PC-9 (cell line): ENCODE data around the gene ALCAM.

Experiments used
- EZH2 ChIP-seq: fragments of 200-600 bp; sonication (generic); IDR thresholded peaks from 2 replicates; pipeline ENCODE4 v1.8.0; 2017; ENCODE audit warnings: antibody characterized with exemption, low read depth
- TF ChIP-seq, protein P1 (sequence below): fragments of 200-600 bp; sonication (generic); conservative IDR thresholded peaks from 2 replicates; pipeline ENCODE4 v1.6.1; 2017; ENCODE audit warnings: mixed run types, antibody characterized with exemption, mild to moderate bottlenecking, moderate library complexity

DNA sequence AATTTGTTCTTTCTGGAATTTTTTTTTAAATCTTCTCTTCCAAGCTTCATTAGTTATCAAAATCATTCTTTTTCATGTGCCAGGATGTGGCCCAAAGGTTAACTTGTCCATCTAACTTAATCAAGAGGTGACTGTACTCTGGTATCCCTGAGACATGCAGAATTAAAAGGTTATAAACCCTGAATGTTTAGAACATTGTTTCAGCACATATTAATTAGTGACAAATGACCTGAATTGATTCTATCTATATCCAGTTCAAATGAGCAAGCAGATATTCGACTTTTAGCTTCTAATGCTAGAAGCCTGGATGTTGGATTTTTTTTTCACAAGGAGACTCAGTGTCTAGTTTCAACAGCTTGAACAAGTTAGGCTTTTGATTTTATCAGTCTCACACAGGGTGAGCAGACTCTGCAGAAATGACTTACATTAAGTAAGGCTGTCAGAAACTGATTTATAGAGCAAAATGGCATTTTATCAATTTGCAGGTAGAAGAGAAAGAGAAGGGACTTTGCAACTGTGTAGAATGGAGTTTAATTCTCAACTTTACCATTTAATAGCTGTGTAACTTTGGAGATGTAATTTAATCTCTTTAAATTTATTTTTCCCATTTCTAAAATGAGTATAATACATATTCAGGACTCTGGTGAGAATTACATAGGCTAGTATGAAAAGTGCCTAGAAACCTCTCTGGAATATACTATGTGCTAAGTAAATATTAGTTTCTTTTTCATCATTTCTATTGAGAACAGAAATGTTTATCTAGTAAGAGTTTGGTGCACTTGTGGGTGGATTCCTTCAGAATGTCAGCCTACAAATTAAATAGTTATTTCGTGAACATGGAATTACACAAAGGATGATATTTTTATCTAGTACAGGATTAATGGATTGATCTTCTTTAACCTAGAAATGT is 100.0 kb downstream of the ALCAM start:
- TF ChIP-seq, protein P1, sequence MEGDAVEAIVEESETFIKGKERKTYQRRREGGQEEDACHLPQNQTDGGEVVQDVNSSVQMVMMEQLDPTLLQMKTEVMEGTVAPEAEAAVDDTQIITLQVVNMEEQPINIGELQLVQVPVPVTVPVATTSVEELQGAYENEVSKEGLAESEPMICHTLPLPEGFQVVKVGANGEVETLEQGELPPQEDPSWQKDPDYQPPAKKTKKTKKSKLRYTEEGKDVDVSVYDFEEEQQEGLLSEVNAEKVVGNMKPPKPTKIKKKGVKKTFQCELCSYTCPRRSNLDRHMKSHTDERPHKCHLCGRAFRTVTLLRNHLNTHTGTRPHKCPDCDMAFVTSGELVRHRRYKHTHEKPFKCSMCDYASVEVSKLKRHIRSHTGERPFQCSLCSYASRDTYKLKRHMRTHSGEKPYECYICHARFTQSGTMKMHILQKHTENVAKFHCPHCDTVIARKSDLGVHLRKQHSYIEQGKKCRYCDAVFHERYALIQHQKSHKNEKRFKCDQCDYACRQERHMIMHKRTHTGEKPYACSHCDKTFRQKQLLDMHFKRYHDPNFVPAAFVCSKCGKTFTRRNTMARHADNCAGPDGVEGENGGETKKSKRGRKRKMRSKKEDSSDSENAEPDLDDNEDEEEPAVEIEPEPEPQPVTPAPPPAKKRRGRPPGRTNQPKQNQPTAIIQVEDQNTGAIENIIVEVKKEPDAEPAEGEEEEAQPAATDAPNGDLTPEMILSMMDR = no peak
- no peak for TF ChIP-seq EZH2
